Suprapubic skin (tissue), 3 donors: ENCODE measurements around the gene MBP.

ENCODE experiments used
- CTCF ChIP-seq, 2 donors: fragments of 200-600 bp in 1 of 2; fragments of 450-650 bp in 1 of 2; sonication (generic) in 1 of 2; IDR thresholded peaks; one replicate each; pipeline ENCODE4 v1.5.1; 2016 to 2019; ENCODE audit warnings: antibody characterized with exemption in 2 of 2, mild to moderate bottlenecking in 1 of 2, moderate library complexity in 1 of 2
- POLR2A ChIP-seq, 2 donors: fragments of 450-650 bp; IDR thresholded peaks; one replicate each; pipeline ENCODE4 v1.6.1; 2017; ENCODE audit warnings: antibody characterized with exemption in 2 of 2, mild to moderate bottlenecking in 2 of 2, moderate library complexity in 2 of 2

GRCh38 chr18:77161383-77161782 is 28.8 kb upstream of the MBP start:
- no peak for TF ChIP-seq POLR2A (IDR thresholded peaks at IDR 0.05)
- TF ChIP-seq CTCF (IDR thresholded peaks at IDR 0.05): no peak
